ENCODE results near the gene ONECUT3. TPM values are rescaled to one million over a fixed set of nuclear protein-coding genes. Genes with fewer than 3 reads are reported as not detected.

Gene ONECUT3
- total and polyA plus RNA-seq, 9 of the 15 experiments (the other 6 are each of a cell fraction or from before 2014, with no cell fraction given), result not detected

DNA sequence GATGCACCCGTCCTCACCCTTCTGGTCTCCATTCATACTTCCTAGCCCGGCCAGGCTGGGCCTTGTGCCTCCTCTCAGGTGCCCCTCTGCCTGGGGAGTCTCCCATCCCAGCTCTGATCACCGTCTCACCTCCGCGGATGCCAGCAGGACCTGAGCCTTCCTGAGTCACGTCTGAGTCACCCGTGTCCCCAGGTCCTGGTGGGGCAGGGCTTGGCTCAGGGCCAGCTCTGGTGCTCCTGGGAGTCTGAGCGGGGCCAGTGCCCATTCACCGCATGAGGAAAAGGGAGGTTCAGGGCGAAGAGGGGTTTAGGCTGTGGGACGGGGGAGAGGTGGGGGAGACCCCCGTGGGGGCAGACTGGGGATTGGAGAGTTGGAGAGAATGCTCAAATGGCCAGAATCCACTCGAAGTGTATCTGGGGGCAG lies 58.2 kb downstream of the ONECUT3 start (continued):
- TF ChIP-seq, protein P1, sequence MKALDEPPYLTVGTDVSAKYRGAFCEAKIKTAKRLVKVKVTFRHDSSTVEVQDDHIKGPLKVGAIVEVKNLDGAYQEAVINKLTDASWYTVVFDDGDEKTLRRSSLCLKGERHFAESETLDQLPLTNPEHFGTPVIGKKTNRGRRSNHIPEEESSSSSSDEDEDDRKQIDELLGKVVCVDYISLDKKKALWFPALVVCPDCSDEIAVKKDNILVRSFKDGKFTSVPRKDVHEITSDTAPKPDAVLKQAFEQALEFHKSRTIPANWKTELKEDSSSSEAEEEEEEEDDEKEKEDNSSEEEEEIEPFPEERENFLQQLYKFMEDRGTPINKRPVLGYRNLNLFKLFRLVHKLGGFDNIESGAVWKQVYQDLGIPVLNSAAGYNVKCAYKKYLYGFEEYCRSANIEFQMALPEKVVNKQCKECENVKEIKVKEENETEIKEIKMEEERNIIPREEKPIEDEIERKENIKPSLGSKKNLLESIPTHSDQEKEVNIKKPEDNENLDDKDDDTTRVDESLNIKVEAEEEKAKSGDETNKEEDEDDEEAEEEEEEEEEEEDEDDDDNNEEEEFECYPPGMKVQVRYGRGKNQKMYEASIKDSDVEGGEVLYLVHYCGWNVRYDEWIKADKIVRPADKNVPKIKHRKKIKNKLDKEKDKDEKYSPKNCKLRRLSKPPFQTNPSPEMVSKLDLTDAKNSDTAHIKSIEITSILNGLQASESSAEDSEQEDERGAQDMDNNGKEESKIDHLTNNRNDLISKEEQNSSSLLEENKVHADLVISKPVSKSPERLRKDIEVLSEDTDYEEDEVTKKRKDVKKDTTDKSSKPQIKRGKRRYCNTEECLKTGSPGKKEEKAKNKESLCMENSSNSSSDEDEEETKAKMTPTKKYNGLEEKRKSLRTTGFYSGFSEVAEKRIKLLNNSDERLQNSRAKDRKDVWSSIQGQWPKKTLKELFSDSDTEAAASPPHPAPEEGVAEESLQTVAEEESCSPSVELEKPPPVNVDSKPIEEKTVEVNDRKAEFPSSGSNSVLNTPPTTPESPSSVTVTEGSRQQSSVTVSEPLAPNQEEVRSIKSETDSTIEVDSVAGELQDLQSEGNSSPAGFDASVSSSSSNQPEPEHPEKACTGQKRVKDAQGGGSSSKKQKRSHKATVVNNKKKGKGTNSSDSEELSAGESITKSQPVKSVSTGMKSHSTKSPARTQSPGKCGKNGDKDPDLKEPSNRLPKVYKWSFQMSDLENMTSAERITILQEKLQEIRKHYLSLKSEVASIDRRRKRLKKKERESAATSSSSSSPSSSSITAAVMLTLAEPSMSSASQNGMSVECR (CRISPR knock-in tag; IDR thresholded peaks at IDR 0.05), result 0 out of 2 replicates have a peak, but pooled peaks have one; percentile 8
- TF ChIP-seq LARP7 (IDR thresholded peaks at IDR 0.05), result no peak
- no peak for TF ChIP-seq NCOA1 (IDR thresholded peaks at IDR 0.05; ENCODE audit: low read depth)

DNA sequence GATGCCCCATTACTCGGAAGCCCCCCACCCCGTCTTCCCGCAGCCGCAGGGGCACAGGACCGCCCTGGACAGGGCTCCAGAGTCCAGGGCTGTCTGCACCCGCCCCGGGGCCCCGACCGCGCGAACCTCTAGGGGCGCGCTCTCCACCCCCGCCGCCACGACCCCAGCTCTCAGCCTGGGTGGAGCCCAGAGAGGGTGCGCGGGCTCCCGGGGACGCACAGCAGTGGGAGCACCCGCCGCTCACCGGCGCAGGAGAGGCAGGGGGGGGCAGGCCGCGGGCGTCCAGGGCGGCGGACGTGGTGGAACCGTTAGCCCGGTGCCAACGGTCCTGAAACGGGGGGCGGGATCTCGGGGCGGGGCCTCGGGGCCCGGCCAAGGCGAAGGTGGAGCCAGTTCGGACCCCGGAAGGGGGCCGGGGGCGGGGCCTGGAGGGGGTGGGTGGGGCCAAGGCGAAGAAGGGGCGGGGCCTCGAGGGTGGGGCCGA lies 58.7 kb downstream of the ONECUT3 start, which contains the start of gene ATP8B3:
TSS of gene ATP8B3 (minus strand) at position 335 of the 484 bp plus-strand sequence. CDS start 540 bp downstream, outside the sequence.
- no peaks in the 10 kb centered on the region for H3K9me1 ChIP-seq (ENCODE audit: control insufficient read depth, insufficient read depth, low read length)
- H3K27ac ChIP-seq (ENCODE audit: extremely low read depth, low read depth, low read length), result peak within 1 kb of the TSS; percentile 92
- no peak for FAIRE-seq
- under 1% methylated on average over 22 of the region's 48 CpGs for WGBS (ENCODE audit: insufficient coverage, low coverage, missing lambda C conversion rate)
- ATAC-seq, result peak; percentile 14
- intact Hi-C loops (cut with micrococcal nuclease) (loop anchor here (1.0 to 2.0 kb wide), 2 partner anchors 15 to 37 kb away; no protein-coding TSS in a partner anchor), in situ Hi-C loops (cut with MboI) (no loop called here)
- H2AFZ ChIP-seq (ENCODE audit: low read depth, low read length), result peak within 1 kb of the TSS; percentile 97
- peaks cover 20% of the 10 kb centered on the region; the same call in 1 of the 3 replicates for H3K36me3 ChIP-seq (ENCODE audit: control insufficient read depth, insufficient read depth, low read length)
- H3K9ac ChIP-seq (ENCODE audit: insufficient read depth in 1 of 2, low read depth in 2 of 2, low read length in 2 of 2), result peak within 1 kb of the TSS; percentile 78 to 93
- DNase-seq (ENCODE audit: extremely low read depth in 1 of 4, low spot score in 3 of 4), result peak in 3 of 4 experiments; percentile 98 to 99 (median 98)
- H3K9me3 ChIP-seq (replicated peaks; ENCODE audit: control insufficient read depth, insufficient read depth, low read depth, low read length), result no peaks in the 10 kb centered on the region; the same call in 1 of the 2 replicates
- H4K20me1 ChIP-seq (replicated peaks; ENCODE audit: control insufficient read depth, insufficient read depth, low read length), result no peaks in the 10 kb centered on the region
- H3K79me2 ChIP-seq (ENCODE audit: control insufficient read depth, insufficient read depth, low read length), result peaks cover 5% of the 10 kb centered on the region; the same call in 1 of the 3 replicates
- peak within 1 kb of the TSS; percentile 98 for H3K4me2 ChIP-seq (ENCODE audit: insufficient read depth, low read length)
- CTCF ChIA-PET (ENCODE audit: low intra/inter-chr PET ratio), result interaction anchor here (1.0 kb wide), 1 partner anchor 37 kb away, joined by 4 read pairs; no protein-coding TSS in a partner anchor
- peaks cover 8 to 76% of the 10 kb centered on the region in 2 experiments; a peak in 3 of 5 replicates for H3K4me1 ChIP-seq (replicated peaks in 1 of 2; ENCODE audit: control insufficient read depth in 2 of 2, insufficient read depth in 2 of 2, low read length in 2 of 2)
- H3K27me3 ChIP-seq (ENCODE audit: control insufficient read depth in 2 of 2, insufficient read depth in 2 of 2, low read length in 2 of 2), result no peaks in the 10 kb centered on the region
- peak within 1 kb of the TSS; percentile 75 for H3K4me3 ChIP-seq
- no TSS peak for BruUV-seq (replicated peaks)
- POLR2A ChIA-PET, result interaction anchor here (0.6 kb wide), 3 partner anchors 12 to 225 kb away, joined by 3 read pairs; no protein-coding TSS in a partner anchor
- TF ChIP-seq PTRF (tag; IDR thresholded peaks at IDR 0.05), result no peak
- peak; percentile 46; the same call in 1 of the 2 replicates for TF ChIP-seq SMAD4 (CRISPR knock-in tag; conservative IDR thresholded peaks at IDR 0.05)
- peak; percentile 27 for TF ChIP-seq CHD4 (IDR thresholded peaks at IDR 0.05; ENCODE audit: insufficient read depth, insufficient replicate concordance, low read depth, low read length, poor library complexity, severe bottlenecking)
- peak; percentile 36 for TF ChIP-seq PHF20 (IDR thresholded peaks at IDR 0.05; ENCODE audit: partially characterized antibody)
